IMR-90 (cell line): ENCODE measurements around the gene AUTS2. TPM values are rescaled to one million over a fixed set of nuclear protein-coding genes. Genes with fewer than 3 reads are reported as not detected.

ENCODE experiments used
- ATAC-seq: fragments of 200-7000 bp; cut with Tn5 transposase; 2 replicates; pipeline ENCODE4 v1.9.1; 2020; ENCODE audit warnings: low read depth, mild to moderate bottlenecking, moderate library complexity
- BruUV-seq: library from RNA; stranded (reverse); fragments of 400-500 nt; replicated peaks from 2 replicates; lab custom pipeline; 2021; lab: Mats Ljungman, UMichigan
- CTCF ChIA-PET: fragments of 300-600 bp; formaldehyde crosslinking; extraction: SDS; loops from one replicate; lab custom pipeline; 2021; ENCODE audit warnings: antibody characterized with exemption; lab: Yijun Ruan, JAX
- POLR2A ChIA-PET: fragments of 300-600 bp; sonication (Branson Sonifier 250); formaldehyde crosslinking; loops from one replicate; lab custom pipeline; 2022; ENCODE audit warnings: antibody characterized with exemption; ENCODE audit not compliant: unreplicated experiment; lab: Charles Lee
- DNase-seq: peaks from one replicate; pipeline ENCODE4 v3.0.0; 2013
- H2AFZ ChIP-seq: replicated peaks from 2 replicates; pipeline ENCODE3; 2013; ENCODE audit warnings: low read length, mild to moderate bottlenecking; ENCODE audit not compliant: poor library complexity
- H2AK5ac ChIP-seq: 2 replicates; pipeline ENCODE4 v1.6.1; 2013; ENCODE audit warnings: low read depth, low read length, inconsistent platforms
- H2AK9ac ChIP-seq: replicated peaks from 2 replicates; pipeline ENCODE3; 2013; ENCODE audit warnings: mild to moderate bottlenecking, low read depth, low read length, moderate library complexity; ENCODE audit not compliant: poor library complexity
- H2BK120ac ChIP-seq: 2 replicates; pipeline ENCODE4 v1.6.1; 2013; ENCODE audit warnings: low read depth, low read length, inconsistent platforms
- H2BK15ac ChIP-seq: 3 replicates; pipeline ENCODE4 v1.6.1; 2013; ENCODE audit warnings: low read depth, low read length, inconsistent platforms
- H2BK20ac ChIP-seq: 2 replicates; pipeline ENCODE4 v1.6.1; 2013; ENCODE audit warnings: low read depth, mild to moderate bottlenecking, inconsistent platforms, low read length, moderate library complexity
- H2BK5ac ChIP-seq: 2 replicates; pipeline ENCODE4 v1.6.1; 2013; ENCODE audit warnings: mild to moderate bottlenecking, low read depth, low read length, inconsistent platforms; ENCODE audit not compliant: poor library complexity, severe bottlenecking
- H3K14ac ChIP-seq: replicated peaks from 2 replicates; pipeline ENCODE4 v1.6.1; 2013; ENCODE audit warnings: low read depth, low read length, inconsistent platforms
- H3K18ac ChIP-seq: 2 replicates; pipeline ENCODE4 v1.6.1; 2013; ENCODE audit warnings: low read depth, low read length, control low read depth
- H3K23ac ChIP-seq: 2 replicates; pipeline ENCODE4 v1.6.1; 2013; ENCODE audit warnings: low read depth, low read length, inconsistent platforms
- H3K27ac ChIP-seq: 2 replicates; pipeline ENCODE4 v1.5.1; 2013; ENCODE audit warnings: mild to moderate bottlenecking, control low read depth, low read length; ENCODE audit not compliant: insufficient read depth
- H3K27me3 ChIP-seq: 2 replicates; pipeline ENCODE4 v1.6.1; 2013; ENCODE audit warnings: low read length; ENCODE audit not compliant: control insufficient read depth, insufficient read depth
- H3K36me3 ChIP-seq: 2 replicates; pipeline ENCODE4 v1.6.1; 2013; ENCODE audit warnings: low read length, mixed read lengths; ENCODE audit not compliant: control insufficient read depth, insufficient read depth
- H3K4ac ChIP-seq: 2 replicates; pipeline ENCODE4 v1.6.1; 2013; ENCODE audit warnings: low read depth, low read length, inconsistent platforms
- H3K4me1 ChIP-seq: 2 replicates; pipeline ENCODE4 v1.6.1; 2013; ENCODE audit warnings: low read length, mixed read lengths; ENCODE audit not compliant: control insufficient read depth, insufficient read depth
- H3K4me2 ChIP-seq: 2 replicates; pipeline ENCODE4 v1.6.1; 2013; ENCODE audit warnings: low read depth, mild to moderate bottlenecking, control low read depth, low read length, moderate library complexity
- H3K4me3 ChIP-seq: 2 replicates; pipeline ENCODE4 v1.5.1; 2013; ENCODE audit warnings: low read depth, mild to moderate bottlenecking, control low read depth, low read length, moderate library complexity; ENCODE audit not compliant: insufficient read depth
- H3K56ac ChIP-seq: 2 replicates; pipeline ENCODE4 v1.6.1; 2013; ENCODE audit warnings: low read length, inconsistent platforms; ENCODE audit not compliant: insufficient read depth; ENCODE audit errors: extremely low read depth
- H3K79me1 ChIP-seq, 2 experiments: 2 replicates each; pipeline ENCODE4 v1.6.1; 2013; ENCODE audit warnings: low read length in 2 of 2, inconsistent platforms in 1 of 2, low read depth in 1 of 2
- H3K9ac ChIP-seq: 2 replicates; pipeline ENCODE4 v1.6.1; 2013; ENCODE audit warnings: low read depth, low read length, control low read depth
- H3K9me1 ChIP-seq: 2 replicates; pipeline ENCODE4 v1.6.1; 2013; ENCODE audit warnings: low read length, inconsistent platforms; ENCODE audit not compliant: insufficient read depth
- H3K9me3 ChIP-seq: 2 replicates; pipeline ENCODE4 v1.6.1; 2013; ENCODE audit warnings: low read length; ENCODE audit not compliant: control insufficient read depth, insufficient read depth
- H4K20me1 ChIP-seq: 2 replicates; pipeline ENCODE4 v1.6.1; 2013; ENCODE audit warnings: low read length, inconsistent platforms; ENCODE audit not compliant: insufficient read depth
- H4K5ac ChIP-seq: 2 replicates; pipeline ENCODE4 v1.6.1; 2013; ENCODE audit warnings: mild to moderate bottlenecking, low read depth, low read length, control low read depth
- H4K8ac ChIP-seq, 2 experiments: 2 replicates each; pipeline ENCODE4 v1.6.1; 2013; ENCODE audit warnings: low read depth in 2 of 2, low read length in 2 of 2, control low read depth in 1 of 2, inconsistent platforms in 1 of 2
- H4K91ac ChIP-seq: 2 replicates; pipeline ENCODE4 v1.6.1; 2013; ENCODE audit warnings: low read depth, low read length, inconsistent platforms; ENCODE audit not compliant: insufficient read depth
- CHD1 ChIP-seq: IDR thresholded peaks from 2 replicates; pipeline ENCODE4 v1.6.1; 2012; ENCODE audit warnings: low read depth, low read length, improper control_type of control experiment
- CTCF ChIP-seq: conservative IDR thresholded peaks from 2 replicates; pipeline ENCODE4 v1.5.1; 2012; ENCODE audit warnings: mild to moderate bottlenecking, low read depth, low read length, improper control_type of control experiment
- MAZ ChIP-seq: IDR thresholded peaks from 2 replicates; pipeline ENCODE4 v1.6.1; 2012; ENCODE audit warnings: low read depth, mild to moderate bottlenecking, low read length, improper control_type of control experiment, moderate library complexity, borderline replicate concordance
- NFE2L2 ChIP-seq: fragments of 150-350 bp; IDR thresholded peaks from 2 replicates; pipeline ENCODE4 v1.6.1; 2016; ENCODE audit warnings: low read depth, mild to moderate bottlenecking, low read length
- POLR2A ChIP-seq: IDR thresholded peaks from 2 replicates; pipeline ENCODE4 v1.6.1; 2012; ENCODE audit warnings: mild to moderate bottlenecking, low read depth, low read length
- RAD21 ChIP-seq: IDR thresholded peaks from 2 replicates; pipeline ENCODE4 v1.6.1; 2012; ENCODE audit warnings: low read length, improper control_type of control experiment
- RCOR1 ChIP-seq: IDR thresholded peaks from 2 replicates; pipeline ENCODE4 v1.6.1; 2012; ENCODE audit warnings: mild to moderate bottlenecking, low read length, improper control_type of control experiment; ENCODE audit not compliant: insufficient replicate concordance
- SMC3 ChIP-seq: fragments of 150-350 bp; IDR thresholded peaks from 2 replicates; pipeline ENCODE4 v1.6.1; 2016; ENCODE audit warnings: low read depth, mild to moderate bottlenecking, antibody characterized with exemption, low read length, moderate library complexity
- WGBS, 2 experiments: methylation state at CpG; one replicate each; pipeline versions ENCODE4 v1.1.5 to v1.1.7; 2013; ENCODE audit warnings: missing lambda C conversion rate in 2 of 2; ENCODE audit not compliant: insufficient read length in 1 of 2; ENCODE audit errors: extremely low coverage in 2 of 2; 5-methylcytosine and 5-hydroxymethylcytosine counted together
- dilution Hi-C: fragments of 300-500 bp; cut with HindIII; formaldehyde crosslinking; loops from one replicate; pipeline ENCODE4 v1.14.3; 2018; ENCODE audit warnings: low sequenced_read_pairs; ENCODE audit not compliant: unreplicated experiment
- in situ Hi-C: fragments of 300-500 bp; cut with MboI; formaldehyde crosslinking; loops from 3 replicates; pipeline ENCODE4 v1.14.3; 2019; ENCODE audit warnings: low sequenced_read_pairs, inconsistent platforms, mixed read lengths
- intact Hi-C: fragments of 100-400 bp; cut with micrococcal nuclease; formaldehyde crosslinking; loops from 2 replicates; pipeline ENCODE4 v1.10.0; 2022
- polyA plus RNA-seq, 3 experiments: library from polyadenylated mRNA; depleted of rRNA; stranded (reverse); fragments of >200 nt; gene quantifications; 2 replicates each; pipeline ENCODE4 v1.2.3, GENCODE V29; 2012; ENCODE audit warnings: low replicate concordance in 1 of 3
- total RNA-seq: library from RNA; depleted of rRNA; stranded (reverse); fragments of >200 nt; gene quantifications from 2 replicates; pipeline ENCODE4 v1.2.3, GENCODE V29; 2012

The AUTS2 gene
- total and polyA plus RNA-seq, 2 of the 4 experiments (the other 2 are of a cell fraction), result 0.90 to 3.0 TPM

- dilution Hi-C loops, result no loop called here
Measured at GRCh38 chr7:70835658-70836057, 1237.4 kb downstream of the AUTS2 start.

More at GRCh38 chr7:70835658-70836057, 1237.4 kb downstream of the AUTS2 start:
- Histone ChIP-seq H2BK20ac (no peak overlapping the region), H2BK5ac (no peak overlapping the region), H3K79me1 (no peaks in the 10 kb centered on the region), H3K9me1 (no peaks in the 10 kb centered on the region), H4K91ac (no peak overlapping the region), H3K36me3 (no peaks in the 10 kb centered on the region), H3K18ac (no peak overlapping the region), H2BK120ac (no peak overlapping the region), H3K4ac (no peak overlapping the region), H3K14ac (no peak overlapping the region), H3K27ac (no peak overlapping the region), H3K23ac (no peak overlapping the region), H3K4me1 (no peaks in the 10 kb centered on the region), H3K9me3 (peaks cover 4% of the 10 kb centered on the region; the same call in 1 of the 2 replicates), H3K4me3 (no peak overlapping the region), H2BK15ac (no peak overlapping the region), H4K5ac (no peak overlapping the region), H3K27me3 (no peaks in the 10 kb centered on the region), H2AK9ac (no peak overlapping the region), H2AFZ (no peak overlapping the region), H4K8ac (no peak overlapping the region), H4K20me1 (no peaks in the 10 kb centered on the region), H3K4me2 (no peak overlapping the region), H3K56ac (no peak overlapping the region), H2AK5ac (no peak overlapping the region), H3K9ac (no peak overlapping the region)
- no peak for TF ChIP-seq CHD1
- TF ChIP-seq RAD21, result no peak
- no peak for TF ChIP-seq MAZ
- no peak for TF ChIP-seq POLR2A
- no peak for TF ChIP-seq NFE2L2
- no peak for TF ChIP-seq SMC3
- TF ChIP-seq CTCF, result no peak
- TF ChIP-seq RCOR1, result no peak
- DNase-seq, result no peak
- no CpG with 5 or more reads among the region's 2 CpGs for WGBS, 2 experiments
- CTCF ChIA-PET, result no interaction called here
- BruUV-seq, result no TSS peak
- no peak for ATAC-seq
- in situ Hi-C loops, result loop anchor here (25.0 kb wide), 1 partner anchor 902 kb away; no protein-coding TSS in a partner anchor
- POLR2A ChIA-PET, result no interaction called here
- intact Hi-C loops, result loop anchor here (10.0 kb wide), 1 partner anchor 1429 kb away; no protein-coding TSS in a partner anchor
